Measurements from ENCODE around the gene ATG4B.

DNA sequence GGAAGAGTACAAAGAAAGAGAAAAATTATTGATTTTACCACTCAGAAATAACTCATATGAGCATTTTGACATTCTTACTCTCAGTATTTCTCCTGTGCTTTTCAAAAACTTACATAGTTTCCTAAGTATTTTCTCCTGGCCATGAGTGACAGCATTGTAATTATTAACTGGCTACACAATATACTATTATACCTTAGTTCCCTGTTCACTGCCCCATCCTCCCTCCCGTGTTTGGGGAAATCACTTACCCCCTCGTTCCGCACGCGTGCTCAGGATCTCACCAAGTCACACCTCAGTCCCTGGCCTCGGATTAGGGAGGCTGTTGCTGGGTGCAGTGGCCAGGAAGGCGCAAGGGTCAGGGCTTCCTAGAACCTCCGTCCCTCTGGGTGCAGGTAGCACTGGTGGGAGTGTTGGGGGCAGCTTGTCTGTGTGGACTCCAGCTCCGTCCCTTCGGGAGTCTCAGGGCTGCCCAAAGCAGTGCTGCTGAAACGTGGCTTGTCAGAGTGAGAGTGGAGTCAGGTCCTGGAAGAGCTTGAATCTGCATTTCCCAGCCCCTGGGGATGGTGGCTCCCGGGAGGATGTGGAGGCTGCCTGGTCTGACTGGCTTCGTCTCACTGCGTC lies 23.2 kb downstream of the ATG4B start:
- TF ChIP-seq, protein P1, sequence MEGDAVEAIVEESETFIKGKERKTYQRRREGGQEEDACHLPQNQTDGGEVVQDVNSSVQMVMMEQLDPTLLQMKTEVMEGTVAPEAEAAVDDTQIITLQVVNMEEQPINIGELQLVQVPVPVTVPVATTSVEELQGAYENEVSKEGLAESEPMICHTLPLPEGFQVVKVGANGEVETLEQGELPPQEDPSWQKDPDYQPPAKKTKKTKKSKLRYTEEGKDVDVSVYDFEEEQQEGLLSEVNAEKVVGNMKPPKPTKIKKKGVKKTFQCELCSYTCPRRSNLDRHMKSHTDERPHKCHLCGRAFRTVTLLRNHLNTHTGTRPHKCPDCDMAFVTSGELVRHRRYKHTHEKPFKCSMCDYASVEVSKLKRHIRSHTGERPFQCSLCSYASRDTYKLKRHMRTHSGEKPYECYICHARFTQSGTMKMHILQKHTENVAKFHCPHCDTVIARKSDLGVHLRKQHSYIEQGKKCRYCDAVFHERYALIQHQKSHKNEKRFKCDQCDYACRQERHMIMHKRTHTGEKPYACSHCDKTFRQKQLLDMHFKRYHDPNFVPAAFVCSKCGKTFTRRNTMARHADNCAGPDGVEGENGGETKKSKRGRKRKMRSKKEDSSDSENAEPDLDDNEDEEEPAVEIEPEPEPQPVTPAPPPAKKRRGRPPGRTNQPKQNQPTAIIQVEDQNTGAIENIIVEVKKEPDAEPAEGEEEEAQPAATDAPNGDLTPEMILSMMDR (IDR thresholded peaks at IDR 0.05) = no peak
- no peak for TF ChIP-seq POLR2A (IDR thresholded peaks at IDR 0.05)

Data from right lobe of liver (tissue), 4 donors.